ENCODE results near the gene PLEKHG2. TPM values are rescaled to one million over a fixed set of nuclear protein-coding genes. Genes with fewer than 3 reads are reported as not detected.
A peak's percentile ranks its signal among the peaks of the same experiment; 100 is the strongest.

The PLEKHG2 gene
- total and polyA plus RNA-seq, 9 of the 15 experiments (the other 6 are each of a cell fraction or from before 2014, with no cell fraction given): 0.98 to 45.7 (median 9.8) TPM

GRCh38 chr19:39435499-39436349, 23.3 kb downstream of the PLEKHG2 start, which contains the start of gene RPS16 (continued):
- TF ChIP-seq NR4A1 (CRISPR knock-in tag; IDR thresholded peaks at IDR 0.05): 0 out of 2 replicates have a peak, but pooled peaks have one; percentile 70
- TF ChIP-seq NR4A1 (tag; IDR thresholded peaks at IDR 0.05): no peak
- no peak for TF ChIP-seq KDM2B (CRISPR knock-in tag; IDR thresholded peaks at IDR 0.05)
- TF ChIP-seq NFXL1 (CRISPR knock-in tag; IDR thresholded peaks at IDR 0.05): no peak
- TF ChIP-seq MCM2 (IDR thresholded peaks at IDR 0.05; ENCODE audit: low read depth): no peak
- TF ChIP-seq, protein P1, sequence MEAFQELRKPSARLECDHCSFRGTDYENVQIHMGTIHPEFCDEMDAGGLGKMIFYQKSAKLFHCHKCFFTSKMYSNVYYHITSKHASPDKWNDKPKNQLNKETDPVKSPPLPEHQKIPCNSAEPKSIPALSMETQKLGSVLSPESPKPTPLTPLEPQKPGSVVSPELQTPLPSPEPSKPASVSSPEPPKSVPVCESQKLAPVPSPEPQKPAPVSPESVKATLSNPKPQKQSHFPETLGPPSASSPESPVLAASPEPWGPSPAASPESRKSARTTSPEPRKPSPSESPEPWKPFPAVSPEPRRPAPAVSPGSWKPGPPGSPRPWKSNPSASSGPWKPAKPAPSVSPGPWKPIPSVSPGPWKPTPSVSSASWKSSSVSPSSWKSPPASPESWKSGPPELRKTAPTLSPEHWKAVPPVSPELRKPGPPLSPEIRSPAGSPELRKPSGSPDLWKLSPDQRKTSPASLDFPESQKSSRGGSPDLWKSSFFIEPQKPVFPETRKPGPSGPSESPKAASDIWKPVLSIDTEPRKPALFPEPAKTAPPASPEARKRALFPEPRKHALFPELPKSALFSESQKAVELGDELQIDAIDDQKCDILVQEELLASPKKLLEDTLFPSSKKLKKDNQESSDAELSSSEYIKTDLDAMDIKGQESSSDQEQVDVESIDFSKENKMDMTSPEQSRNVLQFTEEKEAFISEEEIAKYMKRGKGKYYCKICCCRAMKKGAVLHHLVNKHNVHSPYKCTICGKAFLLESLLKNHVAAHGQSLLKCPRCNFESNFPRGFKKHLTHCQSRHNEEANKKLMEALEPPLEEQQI (IDR thresholded peaks at IDR 0.05): no peak
- no peak for TF ChIP-seq ZNF224 (CRISPR knock-in tag; IDR thresholded peaks at IDR 0.05)
- TF ChIP-seq ZNF263 (CRISPR knock-in tag; IDR thresholded peaks at IDR 0.05; ENCODE audit: borderline replicate concordance): no peak
- TF ChIP-seq DLX4 (CRISPR knock-in tag; IDR thresholded peaks at IDR 0.05): no peak
- no peak for TF ChIP-seq ZNF551 (CRISPR knock-in tag; IDR thresholded peaks at IDR 0.05)
- no peak for TF ChIP-seq HOMEZ (CRISPR knock-in tag; IDR thresholded peaks at IDR 0.05)
- TF ChIP-seq SLC30A9 (CRISPR knock-in tag; IDR thresholded peaks at IDR 0.05): no peak
- TF ChIP-seq ARID2 (IDR thresholded peaks at IDR 0.05): no peak
- TF ChIP-seq ESRRA (IDR thresholded peaks at IDR 0.05; ENCODE audit: borderline replicate concordance, low read depth): peak; percentile 81
- TF ChIP-seq SETDB1 (IDR thresholded peaks at IDR 0.05; ENCODE audit: low read length): no peak
- peak; percentile 66 for TF ChIP-seq CTBP1 (IDR thresholded peaks at IDR 0.05; ENCODE audit: borderline replicate concordance)
- TF ChIP-seq MLLT1 (IDR thresholded peaks at IDR 0.05): peak in 1 of 2 experiments; percentile 76; a peak in 2 of 4 replicates
- TF ChIP-seq NFE2 (IDR thresholded peaks at IDR 0.05; ENCODE audit: low read depth): no peak
- TF ChIP-seq ZNF197 (CRISPR knock-in tag; IDR thresholded peaks at IDR 0.05; ENCODE audit: low read depth): no peak
- no peak for TF ChIP-seq ZC3H11A (IDR thresholded peaks at IDR 0.05; ENCODE audit: low read depth, low read length)
- no peak for TF ChIP-seq KLF6 (CRISPR knock-in tag; IDR thresholded peaks at IDR 0.05; ENCODE audit: borderline replicate concordance)
- no peak for TF ChIP-seq HNRNPUL1 (IDR thresholded peaks at IDR 0.05; ENCODE audit: low read length)
- TF ChIP-seq SRSF3 (IDR thresholded peaks at IDR 0.05; ENCODE audit: insufficient read depth, low read length): no peak
